BJ (cell line): ENCODE measurements around the gene MRPL3. TPM values are rescaled to one million over a fixed set of nuclear protein-coding genes. Genes with fewer than 3 reads are reported as not detected.
"Not testable (repeated sequence)": the region's sequence is repeated elsewhere in the genome, so short reads cannot be mapped to it uniquely, and the experiment has no call there.

Experiments used
- CTCF ChIA-PET: fragments of 350-600 bp; formaldehyde crosslinking; extraction: SDS; loops from one replicate; lab custom pipeline; 2021; ENCODE audit warnings: antibody characterized with exemption, inconsistent platforms; lab: Yijun Ruan, JAX
- POLR2A ChIA-PET: fragments of 300-600 bp; sonication (Branson Sonifier 250); formaldehyde crosslinking; extraction: SDS; loops from one replicate; lab custom pipeline; 2021; ENCODE audit warnings: antibody characterized with exemption; lab: Charles Lee
- DNase-seq: peaks from one replicate; pipeline ENCODE4 v3.0.0-alpha.2; 2011; ENCODE audit warnings: low read depth
- H3K27me3 ChIP-seq: 2 replicates; pipeline ENCODE4 v1.6.0; 2011; ENCODE audit warnings: low read length; ENCODE audit not compliant: control insufficient read depth, insufficient read depth
- H3K36me3 ChIP-seq: 2 replicates; pipeline ENCODE4 v1.5.1; 2011; ENCODE audit warnings: low read length; ENCODE audit not compliant: control insufficient read depth, insufficient read depth
- H3K4me3 ChIP-seq: 2 replicates; pipeline ENCODE4 v1.5.1; 2011; ENCODE audit warnings: low read depth, mild to moderate bottlenecking, control low read depth, low read length
- CTCF ChIP-seq: IDR thresholded peaks from 2 replicates; pipeline ENCODE4 v1.5.1; 2011; ENCODE audit warnings: low read depth, mild to moderate bottlenecking, control low read depth, inconsistent platforms, low read length, moderate library complexity; ENCODE audit not compliant: insufficient read depth
- polyA plus RNA-seq: library from polyadenylated mRNA; depleted of rRNA; stranded (reverse); fragments of >200 nt; gene quantifications from 2 replicates; pipeline ENCODE4 v1.2.3, GENCODE V29; 2011

MRPL3 gene
- polyA plus RNA-seq, 1 experiment, result 71.5 TPM

DNA sequence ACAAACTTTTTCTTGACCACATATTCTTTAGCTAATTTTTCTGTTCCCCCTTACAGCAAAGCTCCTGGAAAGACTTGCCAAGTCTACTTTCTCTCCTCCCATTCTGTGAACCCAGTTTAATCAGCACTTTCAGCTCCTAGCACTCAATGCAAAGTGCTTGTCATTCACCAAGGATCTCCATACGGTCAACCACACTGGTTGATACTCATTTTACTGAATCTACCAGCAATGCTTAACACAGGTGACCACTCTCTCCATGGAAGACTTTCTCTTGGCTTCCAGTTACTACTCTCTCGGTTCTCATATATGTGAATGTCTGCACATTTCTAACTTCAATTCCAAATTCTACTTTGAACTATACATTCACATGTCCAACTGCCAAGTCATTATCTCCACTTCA is 11.7 kb downstream of the MRPL3 start:
- POLR2A ChIA-PET, result no interaction called here
- no peak for TF ChIP-seq CTCF
- CTCF ChIA-PET, result interaction anchor here (0.6 kb wide), 1 partner anchor 518 kb away, joined by 3 read pairs; no protein-coding TSS in a partner anchor

GRCh38 chr3:131486545-131486944 is 16.2 kb downstream of the MRPL3 start:
- CTCF ChIA-PET, DNase-seq, H3K27me3 ChIP-seq, H3K36me3 ChIP-seq, POLR2A ChIA-PET, H3K4me3 ChIP-seq: not testable (repeated sequence)

More for the DNA sequence above, 11.7 kb downstream of the MRPL3 start:
- 0 out of 2 replicates have a peak, but pooled peaks cover 4% of the 10 kb centered on the region for H3K36me3 ChIP-seq
- no peaks in the 10 kb centered on the region for H3K27me3 ChIP-seq
- H3K4me3 ChIP-seq, result no peak overlapping the region
- no peak for DNase-seq

DNA sequence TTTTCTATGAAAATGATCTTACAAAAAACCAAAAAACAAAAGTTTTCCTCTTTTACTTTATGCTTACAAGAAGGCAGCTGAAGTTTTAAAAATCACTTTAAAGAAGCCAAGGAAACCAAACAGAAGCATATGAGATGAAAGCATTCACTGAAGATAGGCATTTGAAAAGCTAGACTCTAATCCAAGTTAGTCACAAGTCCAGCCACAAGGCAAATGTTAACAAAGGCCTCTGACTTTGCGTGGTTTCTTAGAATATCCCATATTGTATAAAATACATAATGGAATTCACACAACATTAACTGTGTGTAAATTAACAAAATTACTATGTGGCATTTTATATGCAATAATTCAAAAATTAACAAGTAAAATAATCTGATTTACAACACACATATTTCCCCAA is 17.7 kb downstream of the MRPL3 start:
- POLR2A ChIA-PET, result interaction anchor here (0.6 kb wide), 1 partner anchor 750 kb away, joined by 3 read pairs; no protein-coding TSS in a partner anchor

GRCh38 chr3:131484496-131485111 is 18.2 kb downstream of the MRPL3 start:
- no peak for TF ChIP-seq CTCF
- POLR2A ChIA-PET, result interaction anchor here (0.6 kb wide), 1 partner anchor 749 kb away, joined by 3 read pairs; no protein-coding TSS in a partner anchor
- CTCF ChIA-PET, result interaction anchor here (1.1 kb wide), 1 partner anchor 451 kb away, joined by 3 read pairs; no protein-coding TSS in a partner anchor
- no peak for DNase-seq
- Histone ChIP-seq H3K36me3 (peaks cover 2% of the 10 kb centered on the region; the same call in 1 of the 2 replicates), H3K4me3 (no peak overlapping the region), H3K27me3 (no peaks in the 10 kb centered on the region)

More for the DNA sequence above, 17.7 kb downstream of the MRPL3 start:
- CTCF ChIA-PET, result interaction anchor here (1.1 kb wide), 1 partner anchor 451 kb away, joined by 3 read pairs; no protein-coding TSS in a partner anchor
- TF ChIP-seq CTCF, result no peak
- Histone ChIP-seq H3K36me3 (peaks cover under 1% of the 10 kb centered on the region; the same call in 1 of the 2 replicates), H3K27me3 (no peaks in the 10 kb centered on the region), H3K4me3 (no peak overlapping the region)
- no peak for DNase-seq

- no peaks in the 10 kb centered on the region for H3K27me3 ChIP-seq
- H3K36me3 ChIP-seq, result peaks cover 2% of the 10 kb centered on the region
- TF ChIP-seq CTCF, result no peak
- no peak for DNase-seq
- no peak overlapping the region for H3K4me3 ChIP-seq
- ChIA-PET CTCF (no interaction called here), POLR2A (no interaction called here)
These were observed 22.7 kb downstream of the MRPL3 start for GRCh38 chr3:131480116-131480515.

DNA sequence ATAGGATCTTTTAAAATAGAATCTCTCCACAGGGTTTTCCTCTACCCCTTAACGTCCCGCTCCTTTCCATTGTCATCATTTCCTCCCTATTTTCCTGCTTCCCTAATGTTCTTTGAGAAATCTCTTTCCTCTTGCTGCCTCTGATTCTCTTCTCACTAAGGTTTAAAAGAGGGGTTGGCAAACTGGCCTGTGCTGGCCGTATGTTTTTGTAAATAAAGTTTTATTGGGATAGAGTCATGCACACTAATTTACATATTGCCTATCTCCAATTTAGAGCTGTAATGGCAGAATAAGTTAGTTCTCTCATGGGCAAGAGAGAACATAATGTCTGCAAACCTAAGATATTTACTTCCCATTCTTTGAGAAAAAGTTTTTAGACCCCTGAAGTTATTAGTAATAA is 25.0 kb downstream of the MRPL3 start:
- peaks cover 2% of the 10 kb centered on the region for H3K36me3 ChIP-seq
- TF ChIP-seq CTCF, result no peak
- no peak overlapping the region for H3K4me3 ChIP-seq
- CTCF ChIA-PET, result no interaction called here
- no peaks in the 10 kb centered on the region for H3K27me3 ChIP-seq
- POLR2A ChIA-PET, result no interaction called here
- DNase-seq, result no peak
